ENCODE measurements around the gene MYO3B. TPM values are rescaled to one million over a fixed set of nuclear protein-coding genes. Genes with fewer than 3 reads are reported as not detected.

Gene MYO3B
- total RNA-seq, 1 experiment from 2014 or later = 0.63 TPM

- Histone ChIP-seq H2BK15ac (ENCODE audit: low read depth, low read length) (no peak overlapping the region), H2AK5ac (ENCODE audit: insufficient read length, low read length) (no peak overlapping the region), H3K27ac (ENCODE audit: insufficient read length, low read depth, low read length) (no peak overlapping the region), H4K91ac (ENCODE audit: insufficient read length, low read depth, low read length) (no peak overlapping the region), H3K4me2 (ENCODE audit: insufficient read depth, insufficient read length, low read length) (no peak overlapping the region), H3K27me3 (ENCODE audit: insufficient read depth, low read length) (no peaks in the 10 kb centered on the region), H3K18ac (ENCODE audit: insufficient read length, low read depth, low read length) (no peak overlapping the region), H2BK12ac (ENCODE audit: insufficient read length, low read depth, low read length) (no peak overlapping the region), H4K20me1 (ENCODE audit: control insufficient read depth, insufficient read depth, insufficient read length) (no peaks in the 10 kb centered on the region), H2BK5ac (ENCODE audit: insufficient read length, low read length) (no peak overlapping the region), H4K8ac (replicated peaks; ENCODE audit: insufficient read length, low read depth, low read length) (no peak overlapping the region), H3K23me2 (ENCODE audit: insufficient read length, low read depth, low read length, poor library complexity, severe bottlenecking) (no peaks in the 10 kb centered on the region), H3K79me2 (ENCODE audit: insufficient read depth, low read length) (no peaks in the 10 kb centered on the region), H3K23ac (ENCODE audit: insufficient read length, low read depth, low read length) (no peak overlapping the region), H3K9me3 (ENCODE audit: control insufficient read depth, low read depth, low read length) (no peaks in the 10 kb centered on the region), H2BK20ac (ENCODE audit: low read depth, low read length, poor library complexity, severe bottlenecking) (no peak overlapping the region), H3K4me1 (ENCODE audit: insufficient read depth, low read length) (peaks cover 5% of the 10 kb centered on the region), H2BK120ac (ENCODE audit: low read depth, low read length, poor library complexity, severe bottlenecking) (no peak overlapping the region), H3K79me1 (ENCODE audit: insufficient read depth, low read depth, low read length, poor library complexity, severe bottlenecking) (no peaks in the 10 kb centered on the region), H4K5ac (ENCODE audit: insufficient read length, low read depth, low read length) (no peak overlapping the region), H3K4ac (ENCODE audit: low read depth, low read length) (no peak overlapping the region), H2AFZ (ENCODE audit: low read length) (no peak overlapping the region), H3T11ph (ENCODE audit: low read length) (no peak overlapping the region), H3K9ac (ENCODE audit: extremely low read depth, insufficient read length, low read length) (no peak overlapping the region), H3K14ac (ENCODE audit: insufficient read depth, low read length) (no peak overlapping the region), H3K56ac (ENCODE audit: insufficient read length, low read depth, low read length) (no peak overlapping the region)
- H3K9me3 Mint-ChIP-seq = no peaks in the 10 kb centered on the region
- no peak overlapping the region for H3K27ac Mint-ChIP-seq
- no CpG with 5 or more reads among the region's 1 CpG for WGBS (ENCODE audit: extremely low coverage, insufficient read length, low lambda C conversion rate)
- no peak overlapping the region for H3K4me3 Mint-ChIP-seq
- H3K27me3 Mint-ChIP-seq (ENCODE audit: low read depth) = no peaks in the 10 kb centered on the region
- peaks cover 28 to 32% of the 10 kb centered on the region in 2 experiments for H3K4me1 Mint-ChIP-seq
- no peak for DNase-seq
- no peak for TF ChIP-seq CTCF (conservative IDR thresholded peaks at IDR 0.05)
- H3K36me3 Mint-ChIP-seq (ENCODE audit: insufficient read depth in 1 of 3, low read depth in 3 of 3) = no peaks in the 10 kb centered on the region; a peak in 3 of 7 replicates
These were observed 11.2 kb upstream of the MYO3B start for GRCh38 chr2:170166735-170167134.

All from H9 (cell line).